Mesenchymal stem cell (in vitro differentiated cells and primary cell): Measurements from ENCODE around the gene PLD1.

Experiments
- DNase-seq: peaks from one replicate; pipeline ENCODE4 v3.0.0-alpha.2; 2013
- H2AFZ ChIP-seq: one replicate; pipeline ENCODE4 v1.6.1; 2013; ENCODE audit warnings: low read depth, mild to moderate bottlenecking, control low read depth, inconsistent platforms, low read length, moderate library complexity
- H2AK5ac ChIP-seq: 2 replicates; pipeline ENCODE4 v1.6.1; 2013; ENCODE audit warnings: low read length, moderate library complexity, mild to moderate bottlenecking, inconsistent platforms; ENCODE audit not compliant: severe bottlenecking
- H2BK120ac ChIP-seq: one replicate; pipeline ENCODE4 v1.6.1; 2013; ENCODE audit warnings: low read depth, mild to moderate bottlenecking, inconsistent platforms, low read length, moderate library complexity
- H2BK12ac ChIP-seq, 2 experiments: one replicate each; pipeline ENCODE4 v1.6.1; 2013; ENCODE audit warnings: inconsistent platforms in 2 of 2, low read length in 2 of 2, mild to moderate bottlenecking in 2 of 2, moderate library complexity in 2 of 2, control low read depth in 1 of 2
- H2BK15ac ChIP-seq: one replicate; pipeline ENCODE4 v1.6.1; 2013; ENCODE audit warnings: mild to moderate bottlenecking, low read depth, inconsistent platforms; ENCODE audit not compliant: poor library complexity, severe bottlenecking
- H2BK5ac ChIP-seq: 2 replicates; pipeline ENCODE4 v1.6.1; 2013; ENCODE audit warnings: low read depth, mild to moderate bottlenecking, low read length, control low read depth, inconsistent platforms; ENCODE audit not compliant: poor library complexity, severe bottlenecking
- H3K14ac ChIP-seq, 2 experiments: one replicate each; pipeline ENCODE4 v1.6.1; 2013; ENCODE audit warnings: inconsistent platforms in 2 of 2, low read length in 2 of 2, control low read depth in 1 of 2, mild to moderate bottlenecking in 1 of 2, moderate library complexity in 1 of 2
- H3K18ac ChIP-seq, 2 experiments: one replicate each; pipeline ENCODE4 v1.6.1; 2013; ENCODE audit warnings: inconsistent platforms in 2 of 2, low read length in 2 of 2, control low read depth in 1 of 2, low read depth in 1 of 2, mild to moderate bottlenecking in 1 of 2
- H3K23ac ChIP-seq, 2 experiments: one replicate each; pipeline ENCODE4 v1.6.1; 2013; ENCODE audit warnings: inconsistent platforms in 2 of 2, low read length in 2 of 2, mild to moderate bottlenecking in 2 of 2, moderate library complexity in 2 of 2, control low read depth in 1 of 2
- H3K27ac ChIP-seq: 2 replicates; pipeline ENCODE4 v1.5.1; 2013; ENCODE audit warnings: mild to moderate bottlenecking, moderate library complexity, low read length, control low read depth, inconsistent platforms; ENCODE audit not compliant: poor library complexity, severe bottlenecking
- H3K27me3 ChIP-seq, 2 experiments: 2 replicates each; pipeline versions ENCODE4 v1.6.1 to v1.7.0; 2013; ENCODE audit warnings: low read length in 2 of 2, mild to moderate bottlenecking in 2 of 2, moderate library complexity in 2 of 2, control low read depth in 1 of 2, inconsistent platforms in 1 of 2; ENCODE audit not compliant: control insufficient read depth in 1 of 2, insufficient read depth in 1 of 2
- H3K36me3 ChIP-seq, 2 experiments: 2 replicates each; pipeline versions ENCODE4 v1.6.1 to v1.7.0; 2013; ENCODE audit warnings: low read length in 2 of 2, control low read depth in 1 of 2, inconsistent platforms in 1 of 2, low read depth in 1 of 2, mild to moderate bottlenecking in 1 of 2; ENCODE audit not compliant: insufficient read depth in 2 of 2, control insufficient read depth in 1 of 2
- H3K4ac ChIP-seq, 2 experiments: one replicate each; pipeline ENCODE4 v1.6.1; 2013; ENCODE audit warnings: inconsistent platforms in 2 of 2, low read length in 2 of 2, mild to moderate bottlenecking in 2 of 2, moderate library complexity in 2 of 2, control low read depth in 1 of 2, low read depth in 1 of 2
- H3K4me1 ChIP-seq: 2 replicates; pipeline ENCODE4 v1.6.1; 2013; ENCODE audit warnings: low read depth, low read length, control low read depth; ENCODE audit not compliant: control insufficient read depth, insufficient read depth
- H3K4me2 ChIP-seq: 2 replicates; pipeline ENCODE4 v1.6.1; 2013; ENCODE audit warnings: low read length, mild to moderate bottlenecking, inconsistent platforms; ENCODE audit not compliant: poor library complexity, severe bottlenecking
- H3K4me3 ChIP-seq, 2 experiments: 2 replicates each; pipeline versions ENCODE4 v1.5.1 to v1.7.0; 2013; ENCODE audit warnings: low read length in 2 of 2, mild to moderate bottlenecking in 2 of 2, control low read depth in 1 of 2, low read depth in 1 of 2; ENCODE audit not compliant: insufficient read depth in 1 of 2
- H3K79me1 ChIP-seq: replicated peaks from 2 replicates; pipeline ENCODE4 v1.6.1; 2013; ENCODE audit warnings: mild to moderate bottlenecking, control low read depth, low read length, inconsistent platforms; ENCODE audit not compliant: poor library complexity, severe bottlenecking
- H3K9ac ChIP-seq: 2 replicates; pipeline ENCODE4 v1.7.0; 2013; ENCODE audit warnings: mild to moderate bottlenecking, low read length, moderate library complexity
- H3K9me3 ChIP-seq: 2 replicates; pipeline ENCODE4 v1.7.0; 2013; ENCODE audit warnings: mild to moderate bottlenecking, low read length; ENCODE audit not compliant: control insufficient read depth
- H4K8ac ChIP-seq: one replicate; pipeline ENCODE4 v1.6.1; 2013; ENCODE audit warnings: inconsistent platforms, mild to moderate bottlenecking, low read length, moderate library complexity
- H4K91ac ChIP-seq: one replicate; pipeline ENCODE4 v1.6.1; 2013; ENCODE audit warnings: mild to moderate bottlenecking, low read length, inconsistent platforms
- WGBS: methylation state at CpG from one replicate; pipeline ENCODE4 v1.1.7; 2013; ENCODE audit warnings: mixed read lengths; 5-methylcytosine and 5-hydroxymethylcytosine counted together

Gene PLD1

DNA sequence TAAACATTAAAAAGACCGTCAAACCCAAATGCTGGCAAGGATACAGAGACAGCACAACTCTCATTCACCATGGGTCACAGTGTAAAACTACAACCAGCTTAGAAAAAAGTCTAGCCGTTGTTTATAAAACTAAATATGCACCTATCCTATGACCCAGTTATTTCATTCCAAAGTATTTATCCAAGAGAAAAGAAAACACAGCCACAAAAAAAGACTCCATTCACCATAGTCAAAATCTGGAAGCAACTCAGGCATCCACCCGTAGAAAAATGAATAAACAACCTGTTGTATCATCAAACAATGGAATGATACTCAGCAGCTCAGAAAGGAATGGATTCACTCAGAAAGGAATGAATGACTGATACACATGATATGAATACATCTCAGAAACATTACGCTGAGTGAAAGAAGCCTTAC is 28.6 kb downstream of the PLD1 start:
- H2BK12ac ChIP-seq, result no peak overlapping the region
- no peak overlapping the region for H2BK15ac ChIP-seq
- H3K18ac ChIP-seq, result no peak overlapping the region
- WGBS, result 37% methylated on average over 2 of the region's 4 CpGs
- no peak overlapping the region for H2BK5ac ChIP-seq
- H3K27ac ChIP-seq, result no peak overlapping the region
- no peak overlapping the region for H4K91ac ChIP-seq
- no peak overlapping the region for H4K8ac ChIP-seq
- H3K27me3 ChIP-seq, result no peaks in the 10 kb centered on the region
- H3K79me1 ChIP-seq, result peaks cover 18% of the 10 kb centered on the region
- H3K9ac ChIP-seq, result no peak overlapping the region
- H3K36me3 ChIP-seq, result no peaks in the 10 kb centered on the region
- no peak overlapping the region for H3K23ac ChIP-seq
- no peak overlapping the region for H3K4me3 ChIP-seq
- H3K4ac ChIP-seq, result no peak overlapping the region
- H3K14ac ChIP-seq, result no peak overlapping the region
- H2AK5ac ChIP-seq, result no peak overlapping the region
- no peak overlapping the region for H2AFZ ChIP-seq
- no peaks in the 10 kb centered on the region for H3K9me3 ChIP-seq
- no peak overlapping the region for H3K4me2 ChIP-seq
- DNase-seq, result peak; percentile 53
- H2BK120ac ChIP-seq, result no peak overlapping the region
- H3K4me1 ChIP-seq, result peaks cover 6% of the 10 kb centered on the region

DNA sequence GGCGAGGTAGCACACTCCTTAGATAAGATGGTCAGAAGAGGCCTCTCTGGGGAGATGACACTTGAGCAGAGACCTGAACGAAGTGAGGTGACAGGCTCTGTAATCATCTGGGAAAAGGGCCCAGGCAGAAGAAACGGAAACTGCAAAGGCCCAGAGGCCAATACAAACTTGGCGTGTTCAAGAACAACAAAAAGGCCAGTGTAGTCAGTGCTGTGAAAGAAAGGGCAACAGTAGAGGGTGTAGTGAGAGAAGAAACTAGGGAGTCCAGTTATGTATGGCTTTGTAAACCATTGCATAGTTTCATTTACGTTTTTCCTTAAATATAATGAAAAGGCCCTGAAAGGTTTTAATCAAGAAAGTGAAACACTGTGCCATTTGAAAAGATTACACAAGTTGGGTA is 31.8 kb downstream of the PLD1 start:
- H3K4me1 ChIP-seq, result peaks cover 3% of the 10 kb centered on the region
- no peaks in the 10 kb centered on the region for H3K9me3 ChIP-seq
- H2BK12ac ChIP-seq, result no peak overlapping the region
- no peak overlapping the region for H4K8ac ChIP-seq
- H3K27ac ChIP-seq, result no peak overlapping the region
- no peak overlapping the region for H3K14ac ChIP-seq
- peaks cover 17% of the 10 kb centered on the region for H3K79me1 ChIP-seq
- no peak overlapping the region for H2AK5ac ChIP-seq
- H3K23ac ChIP-seq, result no peak overlapping the region
- no peak overlapping the region for H2AFZ ChIP-seq
- H2BK5ac ChIP-seq, result no peak overlapping the region
- no peak overlapping the region for H3K9ac ChIP-seq
- no peak overlapping the region for H4K91ac ChIP-seq
- no peak overlapping the region for H3K4me3 ChIP-seq
- H2BK15ac ChIP-seq, result no peak overlapping the region
- H3K4ac ChIP-seq, result no peak overlapping the region
- WGBS, result 93% methylated on average over 5 of the region's 5 CpGs
- no peak overlapping the region for H3K4me2 ChIP-seq
- H3K27me3 ChIP-seq, result no peaks in the 10 kb centered on the region
- no peak overlapping the region for H2BK120ac ChIP-seq
- no peaks in the 10 kb centered on the region for H3K36me3 ChIP-seq
- H3K18ac ChIP-seq, result no peak overlapping the region
- DNase-seq, result no peak

- H3K27me3 ChIP-seq, result no peaks in the 10 kb centered on the region
Measured at GRCh38 chr3:171777596-171777995, 32.7 kb downstream of the PLD1 start.

GRCh38 chr3:171776839-171777583 is 33.3 kb downstream of the PLD1 start:
- H3K4me2 ChIP-seq, result no peak overlapping the region
- peaks cover 19% of the 10 kb centered on the region for H3K79me1 ChIP-seq
- H3K9ac ChIP-seq, result no peak overlapping the region
- H3K4ac ChIP-seq, result no peak overlapping the region
- H2BK12ac ChIP-seq, result no peak overlapping the region
- no peak overlapping the region for H3K4me3 ChIP-seq
- no peak overlapping the region for H3K27ac ChIP-seq
- H2BK5ac ChIP-seq, result no peak overlapping the region
- 96% methylated on average over 6 of the region's 7 CpGs for WGBS
- no peaks in the 10 kb centered on the region for H3K36me3 ChIP-seq
- peak overlapping the region; percentile 88 for H2AK5ac ChIP-seq
- H3K23ac ChIP-seq, result no peak overlapping the region
- no peaks in the 10 kb centered on the region for H3K4me1 ChIP-seq
- no peaks in the 10 kb centered on the region for H3K27me3 ChIP-seq
- H4K8ac ChIP-seq, result no peak overlapping the region
- no peak overlapping the region for H2AFZ ChIP-seq
- H4K91ac ChIP-seq, result no peak overlapping the region
- peak overlapping the region in 1 of 2 experiments; percentile 55 for H3K14ac ChIP-seq
- no peaks in the 10 kb centered on the region for H3K9me3 ChIP-seq
- H3K18ac ChIP-seq, result peak overlapping the region; percentile 11 to 40
- H2BK15ac ChIP-seq, result no peak overlapping the region
- peak; percentile 35 for DNase-seq
- no peak overlapping the region for H2BK120ac ChIP-seq

More at GRCh38 chr3:171777596-171777995, 32.7 kb downstream of the PLD1 start:
- no peak overlapping the region for H3K9ac ChIP-seq
- no peak overlapping the region for H2BK120ac ChIP-seq
- H3K9me3 ChIP-seq, result no peaks in the 10 kb centered on the region
- DNase-seq, result no peak
- H3K27ac ChIP-seq, result no peak overlapping the region
- H2AK5ac ChIP-seq, result no peak overlapping the region
- no peak overlapping the region for H4K8ac ChIP-seq
- no peak overlapping the region for H3K23ac ChIP-seq
- H3K36me3 ChIP-seq, result no peaks in the 10 kb centered on the region
- no peak overlapping the region for H2AFZ ChIP-seq
- H4K91ac ChIP-seq, result no peak overlapping the region
- H3K4me1 ChIP-seq, result no peaks in the 10 kb centered on the region
- H2BK5ac ChIP-seq, result no peak overlapping the region
- H3K4me2 ChIP-seq, result no peak overlapping the region
- no peak overlapping the region for H2BK12ac ChIP-seq
- H3K4ac ChIP-seq, result no peak overlapping the region
- H3K4me3 ChIP-seq, result no peak overlapping the region
- H2BK15ac ChIP-seq, result no peak overlapping the region
- H3K79me1 ChIP-seq, result peaks cover 19% of the 10 kb centered on the region
- H3K14ac ChIP-seq, result no peak overlapping the region
- WGBS, result 73% methylated on average over 2 of the region's 4 CpGs
- H3K18ac ChIP-seq, result peak overlapping the region; percentile 11 to 40
